GM19463 (cell line): ENCODE results near the gene HLA-DRB1.
"Not testable (repeated sequence)": the region's sequence is repeated elsewhere in the genome, so short reads cannot be mapped to it uniquely, and the experiment has no call there.

Source experiments
- ATAC-seq: cut with Tn5 transposase; IDR thresholded peaks from one replicate; pipeline ENCODE4 v1.9.1; 2021; ENCODE audit warnings: mild to moderate bottlenecking, moderate library complexity; ENCODE audit not compliant: unreplicated experiment

Gene HLA-DRB1

DNA sequence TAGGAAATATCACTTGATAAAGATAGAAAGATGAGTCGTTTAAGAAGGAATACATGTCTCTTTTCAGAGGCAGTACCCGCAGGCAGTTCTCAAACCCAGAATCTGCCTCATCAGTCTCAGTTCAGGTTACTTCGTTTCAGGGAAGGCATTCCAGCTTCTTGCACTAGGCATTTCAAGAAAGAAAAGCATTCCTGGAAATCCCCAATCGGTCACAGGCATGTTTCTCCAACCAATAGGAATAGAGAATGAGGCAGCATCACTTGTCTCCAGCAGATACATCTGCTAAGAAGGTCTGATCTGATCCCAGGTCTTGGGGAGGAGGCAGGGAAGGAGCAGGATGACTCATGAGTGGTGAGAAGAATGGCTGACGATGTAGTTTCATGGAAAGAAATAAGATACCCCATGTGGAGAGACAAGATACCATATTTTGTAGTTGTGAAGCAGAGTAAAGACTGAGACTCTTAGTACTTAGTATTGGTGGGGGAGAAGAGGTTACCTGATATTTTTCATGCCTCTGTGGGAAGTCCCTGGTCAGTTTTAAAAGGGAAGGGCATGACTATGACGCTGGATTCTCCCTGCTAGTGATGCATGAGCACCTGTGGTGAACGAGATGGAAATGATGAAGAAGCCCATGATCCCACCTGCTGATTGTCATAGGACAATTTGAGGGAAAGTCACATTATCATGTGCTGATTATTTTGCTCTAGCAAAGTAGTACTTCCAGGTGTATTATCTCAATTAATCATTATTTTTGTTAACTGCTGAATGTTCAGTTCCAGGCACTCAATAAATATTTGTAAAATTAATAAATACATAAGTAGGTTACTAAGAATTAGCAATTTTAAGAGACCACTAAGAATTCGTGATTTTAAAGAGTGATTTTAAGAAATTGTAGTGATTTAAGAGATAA lies 20.3 kb upstream of the HLA-DRB1 start:
- ATAC-seq, result peak; percentile 88

GRCh38 chr6:32609391-32609730 lies 19.7 kb upstream of the HLA-DRB1 start:
- no peak for ATAC-seq

- ATAC-seq, result no peak
These were observed 18.7 kb upstream of the HLA-DRB1 start for GRCh38 chr6:32608362-32608761.

- no peak for ATAC-seq
These were observed 18.3 kb upstream of the HLA-DRB1 start for GRCh38 chr6:32607988-32608298.

- no peak for ATAC-seq
These were observed 17.8 kb upstream of the HLA-DRB1 start for GRCh38 chr6:32607263-32607987.

DNA sequence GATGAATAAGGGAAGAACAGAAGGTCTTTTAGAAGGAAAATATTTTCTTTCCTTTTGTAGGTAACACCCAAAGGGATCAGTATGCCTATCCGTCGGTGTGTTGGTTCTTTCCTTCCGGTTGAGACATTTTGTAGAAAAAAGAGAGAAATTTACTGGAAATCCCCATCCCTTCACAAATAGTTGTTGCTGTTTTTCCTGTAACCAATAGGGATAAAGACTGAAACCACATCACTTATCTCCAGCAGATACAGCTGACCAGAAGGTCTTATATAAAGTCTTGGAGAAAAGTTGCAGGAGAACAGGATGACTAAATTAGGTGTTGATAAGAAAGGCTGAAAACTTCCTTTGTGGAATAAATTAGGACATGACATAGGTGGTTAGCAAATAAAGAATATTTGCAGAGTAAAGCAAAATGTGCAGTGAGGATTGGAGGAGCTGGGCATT lies 14.8 kb upstream of the HLA-DRB1 start:
- no peak for ATAC-seq

- ATAC-seq, result no peak
These were observed 14.2 kb upstream of the HLA-DRB1 start for GRCh38 chr6:32603888-32604287.

GRCh38 chr6:32603222-32603621 lies 13.6 kb upstream of the HLA-DRB1 start:
- no peak for ATAC-seq

DNA sequence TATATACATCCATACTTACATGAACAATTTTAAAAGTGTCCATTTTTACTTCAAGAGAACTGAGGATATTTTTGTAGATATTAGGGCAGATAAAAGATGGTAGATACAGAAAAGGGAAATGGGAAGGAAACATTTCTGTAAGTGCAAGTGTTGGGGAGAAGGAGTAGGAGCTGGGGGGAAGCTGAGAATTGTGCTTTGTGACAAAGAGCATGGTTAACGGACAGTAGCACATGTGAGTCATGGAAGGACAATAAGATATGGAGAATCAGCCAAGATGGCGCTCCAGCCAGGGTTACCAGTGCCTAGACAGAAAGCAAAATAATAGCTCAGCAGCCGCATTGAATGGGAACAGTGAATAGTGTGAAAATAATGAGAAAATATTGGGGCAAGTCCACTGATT lies 12.7 kb upstream of the HLA-DRB1 start:
- ATAC-seq, result no peak

GRCh38 chr6:32597024-32597423 lies 7.4 kb upstream of the HLA-DRB1 start:
- ATAC-seq, result no peak

DNA sequence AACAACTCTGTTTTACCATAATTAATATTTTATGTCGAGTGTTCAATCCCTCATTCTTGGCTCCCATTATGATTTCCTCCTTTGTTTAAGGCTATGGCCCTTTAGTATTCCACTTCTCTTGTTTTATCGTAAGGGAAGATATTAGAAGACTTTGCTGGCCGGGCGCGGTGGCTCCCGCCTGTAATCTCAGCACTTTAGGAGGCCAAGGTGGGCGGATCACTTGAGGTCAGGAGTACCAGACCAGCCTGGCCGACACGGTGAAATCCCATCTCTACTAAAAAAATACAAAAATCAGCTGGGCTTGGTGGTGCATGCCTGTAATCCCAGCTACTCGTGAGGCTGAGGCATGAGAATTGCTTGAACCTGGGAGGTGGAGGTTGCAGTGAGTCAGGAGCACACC lies 1.1 kb upstream of the HLA-DRB1 start:
- ATAC-seq, result not testable (repeated sequence)

DNA sequence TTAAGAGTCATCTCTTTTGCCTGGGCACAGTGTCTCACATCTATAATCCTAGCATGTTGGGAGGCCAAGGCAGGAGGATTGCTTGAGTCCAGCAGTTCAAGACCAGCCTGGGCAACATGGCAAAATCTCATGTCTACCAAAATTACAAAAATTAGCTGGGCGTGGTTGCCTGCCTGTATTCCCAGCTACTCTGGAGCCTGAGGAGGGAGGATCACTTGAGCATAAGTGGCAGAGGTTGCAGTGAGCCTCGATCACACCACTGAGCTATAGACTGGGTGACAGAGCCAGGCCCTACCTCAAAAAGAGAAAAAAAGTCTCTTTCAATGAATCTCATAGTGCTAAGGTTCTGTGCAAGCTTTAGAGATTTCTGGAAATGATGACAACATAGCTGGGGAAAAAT lies 1.5 kb downstream of the HLA-DRB1 start:
- no peak for ATAC-seq

- no peak for ATAC-seq
These were observed 6.1 kb downstream of the HLA-DRB1 start for GRCh38 chr6:32583527-32583898.

DNA sequence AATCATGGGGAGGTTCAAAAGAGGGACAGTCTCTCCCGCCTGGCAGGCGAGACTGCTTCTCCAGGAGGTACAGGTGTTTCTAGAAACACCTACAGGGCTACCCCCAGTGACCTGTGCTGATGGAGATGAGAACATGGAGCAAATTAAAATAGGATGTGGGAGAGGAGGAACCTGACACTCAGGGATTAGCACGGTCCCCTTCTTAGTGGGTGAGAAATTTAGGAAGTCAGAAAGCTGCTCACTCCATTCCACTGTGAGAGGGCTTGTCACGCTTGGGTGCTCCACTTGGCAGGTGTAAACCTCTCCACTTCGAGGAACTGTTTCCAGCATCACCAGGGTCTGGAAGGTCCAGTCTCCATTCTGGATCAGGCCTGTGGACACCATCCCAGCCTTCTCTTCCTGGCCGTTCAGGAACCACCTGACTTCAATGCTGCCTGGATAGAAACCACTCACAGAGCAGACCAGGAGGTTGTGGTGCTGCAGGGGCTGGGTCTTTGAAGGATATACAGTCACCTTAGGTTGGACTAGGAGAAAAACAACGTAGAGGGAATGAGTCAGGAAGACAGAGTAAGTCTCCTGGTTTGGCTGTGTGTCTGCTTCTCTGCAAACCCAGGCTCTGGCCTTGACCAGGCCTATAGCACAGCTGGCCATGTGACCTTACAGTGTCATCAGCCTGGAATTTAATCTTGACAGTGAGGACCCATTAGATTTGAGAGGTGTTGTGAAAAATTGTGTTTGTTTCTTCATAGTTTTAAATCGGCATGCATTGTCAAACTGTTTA lies 8.1 kb downstream of the HLA-DRB1 start:
- ATAC-seq, result no peak

DNA sequence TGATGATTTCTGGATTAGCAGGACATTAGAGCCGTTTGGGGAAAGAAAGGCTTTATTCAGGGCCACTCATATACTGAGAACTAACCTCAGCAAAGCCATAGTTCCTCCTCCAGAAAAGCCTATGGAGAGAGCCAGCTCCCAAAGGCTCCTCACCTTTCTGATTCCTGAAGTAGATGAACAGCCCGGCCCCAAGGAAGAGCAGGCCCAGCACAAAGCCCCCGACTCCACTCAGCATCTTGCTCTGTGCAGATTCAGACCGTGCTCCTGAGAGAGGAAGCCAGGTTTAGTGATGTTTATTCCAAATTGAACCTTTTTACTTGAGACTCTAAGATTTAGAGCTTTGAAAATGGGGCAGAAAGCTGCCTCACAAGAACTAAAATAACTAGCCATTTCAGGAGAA lies 9.1 kb downstream of the HLA-DRB1 start:
- no peak for ATAC-seq

- ATAC-seq, result no peak
These were observed 10.7 kb downstream of the HLA-DRB1 start for GRCh38 chr6:32578962-32579361.

DNA sequence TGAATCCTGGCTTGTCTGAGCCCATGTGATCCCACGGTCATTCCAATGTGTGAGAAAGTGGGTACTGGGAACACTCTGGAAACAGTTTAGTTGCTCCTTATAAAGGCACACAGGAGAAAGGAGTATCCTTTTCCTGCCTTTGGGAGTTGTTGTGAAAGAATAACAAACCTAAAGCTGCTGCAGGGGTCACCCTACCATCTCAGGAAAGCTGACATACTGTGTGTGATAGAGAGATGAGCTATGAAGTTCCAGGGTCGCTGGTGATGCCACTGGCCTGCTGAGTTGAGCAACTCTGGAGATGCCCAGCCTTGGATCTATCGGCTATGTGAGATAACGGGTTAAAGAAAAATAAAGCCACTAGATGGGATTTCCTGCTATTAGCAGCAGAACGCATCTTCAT lies 12.2 kb downstream of the HLA-DRB1 start:
- ATAC-seq, result not testable (repeated sequence)

- ATAC-seq, result no peak
These were observed 13.4 kb downstream of the HLA-DRB1 start for GRCh38 chr6:32576250-32576649.

GRCh38 chr6:32570363-32570905 lies 19.2 kb downstream of the HLA-DRB1 start:
- no peak for ATAC-seq

DNA sequence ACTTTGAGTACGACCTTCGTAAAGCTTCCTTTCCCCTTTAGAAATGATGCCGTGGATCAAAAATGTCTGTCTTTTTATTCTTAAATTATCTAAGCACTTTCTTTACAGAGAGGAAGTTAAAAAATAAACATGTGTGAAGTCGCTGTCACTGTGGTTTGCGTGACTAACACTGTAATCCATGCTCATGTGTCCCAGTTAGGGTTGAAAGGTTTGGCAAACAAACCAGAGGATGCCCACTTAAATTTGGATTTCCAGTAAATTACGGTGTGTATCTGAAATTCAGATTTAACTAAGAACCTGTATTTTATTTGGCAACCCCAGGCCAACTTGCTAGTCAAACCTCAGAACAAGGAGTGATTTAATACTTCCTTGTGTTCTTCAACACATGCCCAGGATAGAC lies 21.1 kb downstream of the HLA-DRB1 start:
- ATAC-seq, result no peak

- no peak for ATAC-seq
These were observed 22.7 kb downstream of the HLA-DRB1 start for GRCh38 chr6:32566957-32567356.
